GM12878 (cell line): ENCODE measurements around the gene GNA15. TPM values are rescaled to one million over a fixed set of nuclear protein-coding genes. Genes with fewer than 3 reads are reported as not detected.

Experiments
- CBFB ChIP-seq: IDR thresholded peaks from 2 replicates; pipeline ENCODE4 v1.6.1; 2016; ENCODE audit warnings: antibody characterized with exemption, low read depth
- CEBPZ ChIP-seq: fragments of 150-350 bp; IDR thresholded peaks from 2 replicates; pipeline ENCODE4 v1.6.1; 2016; ENCODE audit warnings: low read depth, low read length
- HSF1 ChIP-seq: fragments of 150-350 bp; IDR thresholded peaks from 2 replicates; pipeline ENCODE4 v1.6.1; 2014; ENCODE audit warnings: mild to moderate bottlenecking, low read depth, low read length
- MLLT1 ChIP-seq: fragments of 450-650 bp; IDR thresholded peaks from 2 replicates; pipeline ENCODE4 v1.6.1; 2016; ENCODE audit warnings: mild to moderate bottlenecking
- NR2C1 ChIP-seq: fragments of 450-650 bp; IDR thresholded peaks from 2 replicates; pipeline ENCODE4 v1.6.1; 2017; ENCODE audit warnings: antibody characterized with exemption, mild to moderate bottlenecking, moderate library complexity
- PAX8 ChIP-seq: fragments of 450-650 bp; IDR thresholded peaks from 2 replicates; pipeline ENCODE4 v1.6.1; 2017; ENCODE audit warnings: mild to moderate bottlenecking, moderate library complexity
- RFX5 ChIP-seq: IDR thresholded peaks from 2 replicates; pipeline ENCODE4 v1.6.1; 2011; ENCODE audit warnings: low read depth, low read length, improper control_type of control experiment
- SIX5 ChIP-seq: IDR thresholded peaks from 2 replicates; pipeline ENCODE4 v1.6.1; 2011; ENCODE audit warnings: mild to moderate bottlenecking, low read depth, low read length, moderate library complexity; ENCODE audit not compliant: severe bottlenecking
- SMARCA5 ChIP-seq: fragments of 450-650 bp; IDR thresholded peaks from 2 replicates; pipeline ENCODE4 v1.6.1; 2017; ENCODE audit warnings: mild to moderate bottlenecking
- SP1 ChIP-seq: IDR thresholded peaks from one replicate; pipeline ENCODE4 v1.6.1; 2011; ENCODE audit warnings: low read depth, low read length
- TAF1 ChIP-seq: IDR thresholded peaks from 2 replicates; pipeline ENCODE4 v1.6.1; 2011; ENCODE audit warnings: mild to moderate bottlenecking, low read depth, low read length, borderline replicate concordance
- TARDBP ChIP-seq: IDR thresholded peaks from 2 replicates; pipeline ENCODE4 v1.6.1; 2016; ENCODE audit warnings: borderline replicate concordance
- ZBTB11 ChIP-seq: fragments of 450-650 bp; formaldehyde crosslinking; IDR thresholded peaks from 2 replicates; pipeline ENCODE4 v1.5.0; 2022; ENCODE audit warnings: mild to moderate bottlenecking, missing genetic modification characterization
- ZBTB40 ChIP-seq: fragments of 450-650 bp; IDR thresholded peaks from 2 replicates; pipeline ENCODE4 v1.6.1; 2016; ENCODE audit warnings: mild to moderate bottlenecking, moderate library complexity, borderline replicate concordance
- ZNF217 ChIP-seq: fragments of 450-650 bp; IDR thresholded peaks from 2 replicates; pipeline ENCODE4 v1.6.1; 2017; ENCODE audit warnings: antibody characterized with exemption, mild to moderate bottlenecking
- polyA plus RNA-seq, 11 experiments: library from polyadenylated mRNA; depleted of rRNA in 4 of 11; unstranded in 6 of 11; stranded (reverse) in 5 of 11; fragments of >200 nt; fragmentation: Nextera tagmentation in 4 of 11; fragmentation: Illumina TruSeq in 1 of 11; extraction: Ambion mirVana in 4 of 11; extraction: Trizol in 1 of 11; gene quantifications; 1 replicate in 1 of 11; 2 replicates in 10 of 11; pipeline versions ENCODE4 v1.2.1 to v1.2.3, GENCODE V29; 2011 to 2016; ENCODE audit warnings: inconsistent platforms in 2 of 11, missing spikeins in 2 of 11, low read depth in 1 of 11
- total RNA-seq, 4 experiments: library from RNA; depleted of rRNA in 3 of 4; stranded (reverse); fragments of >200 nt in 3 of 4; fragmentation: Illumina TruSeq in 1 of 4; extraction: Trizol in 1 of 4; gene quantifications; 2 replicates each; pipeline versions ENCODE4 v1.2.1 to v1.2.3, GENCODE V29; 2013 to 2021

GNA15 gene
- total and polyA plus RNA-seq, 10 of the 15 experiments (the other 5 are each of a cell fraction or from before 2014, with no cell fraction given): 0.42 to 18.0 (median 9.4) TPM

- no peak for TF ChIP-seq MLLT1
- no peak for TF ChIP-seq PAX8
- peak; percentile 96 for TF ChIP-seq NR2C1
- TF ChIP-seq TAF1: no peak
- TF ChIP-seq SMARCA5: peak; percentile 88; the same call in 1 of the 2 replicates
- TF ChIP-seq ZBTB40: peak; percentile 98
- TF ChIP-seq SP1: peak; percentile 2
- TF ChIP-seq TARDBP: peak; percentile 82
- TF ChIP-seq ZBTB11: peak; percentile 10; the same call in 1 of the 2 replicates
- 0 out of 2 replicates have a peak, but pooled peaks have one; percentile 31 for TF ChIP-seq ZNF217
- peak; percentile 69; the same call in 1 of the 2 replicates for TF ChIP-seq CBFB
- TF ChIP-seq CEBPZ: no peak
- TF ChIP-seq RFX5: no peak
- TF ChIP-seq HSF1: no peak
- peak; percentile 91 for TF ChIP-seq SIX5
Measured at GRCh38 chr19:3185461-3186159, 49.8 kb downstream of the GNA15 start, which contains the start of gene NCLN (continued).
